HuH-7.5 (cell line): ENCODE data around the gene MCU.
"Not testable (repeated sequence)": the region's sequence is repeated elsewhere in the genome, so short reads cannot be mapped to it uniquely, and the experiment has no call there.

Experiments used
- DNase-seq: peaks from one replicate; pipeline ENCODE4 v3.0.0; 2011; ENCODE audit warnings: low spot score

Gene MCU

DNA sequence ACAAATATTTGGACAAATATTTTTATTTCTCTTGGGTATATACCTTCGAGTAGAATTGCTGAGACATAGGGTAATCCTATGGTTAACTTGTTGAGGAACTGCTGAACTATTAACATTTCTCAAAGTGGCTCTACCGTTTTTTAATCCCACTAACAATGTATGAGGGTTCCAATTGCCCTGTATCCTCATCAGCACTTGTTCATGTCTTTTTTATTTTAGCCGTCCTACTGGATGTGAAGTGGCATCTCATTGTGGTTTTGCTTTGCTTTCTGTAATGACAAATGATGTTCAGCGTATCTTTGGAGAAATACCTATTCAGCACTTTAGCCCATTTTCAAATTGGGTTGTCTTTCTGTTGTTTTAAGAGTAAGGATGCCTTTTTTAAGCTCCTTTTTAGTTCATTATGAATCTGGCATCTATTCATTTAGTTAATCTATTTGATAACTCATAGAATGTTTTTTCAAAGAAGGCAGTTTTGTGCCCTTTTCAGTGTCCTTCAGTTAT, 40.0 kb downstream of the MCU start:
- no peak for DNase-seq

GRCh38 chr10:72732521-72732920, 40.6 kb downstream of the MCU start:
- no peak for DNase-seq

DNA sequence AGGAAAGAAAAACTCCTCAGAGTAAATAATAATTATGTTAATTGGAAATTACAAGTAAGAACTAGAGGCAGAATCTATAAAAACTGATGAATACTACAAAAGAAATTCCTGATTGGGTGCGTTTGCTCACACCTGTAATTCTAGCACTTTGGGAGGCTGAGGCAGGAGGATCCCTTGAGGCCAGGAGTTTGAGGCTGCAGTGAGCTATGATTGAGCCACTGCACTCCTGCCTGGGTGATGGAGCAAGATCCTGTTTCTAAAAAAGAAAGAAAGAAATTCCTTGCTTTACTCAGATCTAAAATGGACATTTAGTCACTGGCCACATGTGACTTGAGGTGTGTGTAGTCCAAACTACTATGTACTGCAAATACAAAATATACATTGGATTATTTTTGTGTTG, 42.0 kb downstream of the MCU start:
- no peak for DNase-seq

DNA sequence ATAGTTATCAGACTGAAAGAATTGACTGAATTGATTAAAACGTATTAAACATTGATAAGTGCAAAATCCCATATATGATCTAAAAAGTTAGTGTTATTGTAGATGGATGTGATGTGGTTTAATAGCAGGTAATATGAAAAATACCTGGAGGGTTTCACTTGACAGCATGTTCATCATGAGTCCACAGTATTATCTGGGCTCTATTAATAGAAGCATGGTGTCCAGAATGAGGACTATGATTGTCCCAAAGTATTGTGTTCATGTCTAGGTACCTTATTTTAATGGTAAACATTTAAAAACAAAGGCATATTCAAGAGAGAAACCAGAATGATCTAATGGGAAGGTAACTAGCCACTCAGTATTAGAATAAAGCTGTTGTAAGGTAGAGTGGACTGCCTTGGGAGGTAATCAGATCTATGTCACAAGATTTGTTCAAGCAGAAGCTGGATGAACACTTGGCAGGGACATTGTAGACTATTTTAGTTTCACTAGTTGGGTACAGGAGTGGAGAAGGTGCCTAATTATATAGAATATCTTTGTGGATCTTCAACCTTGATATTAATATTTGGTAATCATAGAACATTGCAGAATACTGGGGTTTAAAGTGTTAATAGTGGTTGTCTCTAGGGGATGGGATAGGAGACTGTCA, 43.5 kb downstream of the MCU start:
- no peak for DNase-seq

- no peak for DNase-seq
Measured at GRCh38 chr10:72736176-72736827, 44.4 kb downstream of the MCU start.

DNA sequence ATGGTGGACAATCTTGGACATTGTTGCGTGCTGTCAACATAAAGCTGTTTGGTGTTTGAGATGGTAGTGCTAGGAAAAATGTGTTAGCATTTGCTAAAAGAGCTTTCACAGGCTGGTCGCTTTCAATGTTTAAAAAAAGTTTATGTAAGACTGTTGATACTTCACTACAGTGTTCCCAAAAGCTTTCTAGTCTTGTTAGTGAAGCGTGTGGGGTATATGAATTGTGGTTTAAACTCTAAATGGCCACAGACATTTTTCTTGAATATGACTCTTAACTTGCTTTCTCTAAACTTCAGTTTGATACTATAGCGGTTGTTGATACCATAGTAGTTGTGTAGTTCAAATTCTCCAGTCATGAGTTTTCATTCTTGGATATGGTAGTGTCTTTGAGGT, 44.9 kb downstream of the MCU start:
- DNase-seq: no peak

GRCh38 chr10:72737357-72737756, 45.4 kb downstream of the MCU start:
- DNase-seq: not testable (repeated sequence)

DNA sequence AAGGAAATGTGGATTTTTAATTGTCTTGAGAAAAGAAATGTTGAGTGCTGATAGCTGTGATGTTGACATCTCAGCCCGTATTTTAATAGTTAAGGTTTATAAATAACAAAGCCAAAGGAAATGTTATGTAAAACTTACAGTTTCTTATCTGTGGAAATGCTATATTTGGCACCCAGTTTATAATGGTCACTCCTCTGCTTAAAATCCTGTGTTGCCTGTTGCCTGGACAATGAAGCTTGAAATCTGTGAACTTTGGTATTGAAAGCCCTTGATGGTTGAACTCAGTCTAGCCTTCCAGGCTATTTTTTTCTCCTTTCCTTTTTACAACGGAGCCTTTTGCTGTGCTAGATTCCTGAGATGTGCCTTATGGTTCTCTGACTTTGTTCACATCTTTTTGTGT, 46.5 kb downstream of the MCU start:
- DNase-seq: no peak

DNA sequence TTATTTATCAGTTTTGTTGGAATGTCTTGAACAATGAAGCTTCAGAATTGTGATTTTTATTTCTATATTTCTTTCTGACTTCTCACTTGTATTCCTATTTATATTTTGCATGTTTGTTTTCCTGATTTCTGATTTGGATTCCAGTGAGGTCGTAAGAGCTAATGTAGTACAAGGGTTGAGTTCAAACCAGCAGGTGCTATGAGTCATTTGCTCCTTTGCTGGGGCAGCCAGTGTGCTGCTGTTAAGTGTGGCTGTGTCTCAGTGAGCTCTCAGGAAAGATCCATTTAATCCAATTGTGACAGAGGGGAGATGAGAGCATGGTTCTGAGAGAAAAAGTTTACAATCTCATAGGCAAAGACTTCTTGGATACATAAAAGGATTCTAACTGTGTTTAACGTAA, 48.6 kb downstream of the MCU start:
- peak; percentile 12 for DNase-seq

- DNase-seq: no peak
Measured at GRCh38 chr10:72742092-72742491, 50.1 kb downstream of the MCU start.

- no peak for DNase-seq
Measured at GRCh38 chr10:72742797-72743196, 50.9 kb downstream of the MCU start.

DNA sequence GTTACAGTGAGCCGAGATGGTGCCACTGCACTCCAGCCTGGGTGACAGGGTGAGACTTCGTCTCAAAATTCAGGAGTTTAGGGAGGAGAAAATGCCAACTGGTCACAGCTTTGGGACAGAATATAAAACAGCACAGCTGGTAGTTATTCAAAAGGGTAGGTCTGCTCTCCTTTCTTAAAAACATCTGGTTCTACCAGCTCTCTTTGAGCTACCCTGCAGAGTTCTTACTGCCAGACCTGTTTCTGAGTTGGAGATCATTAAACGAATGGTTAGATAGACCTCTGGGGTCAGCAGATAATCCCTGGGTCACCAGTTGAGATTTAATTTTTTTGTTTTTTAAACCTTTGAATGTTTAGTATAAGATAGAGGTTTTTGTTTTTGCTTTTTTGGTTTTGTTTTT, 52.6 kb downstream of the MCU start:
- no peak for DNase-seq

DNA sequence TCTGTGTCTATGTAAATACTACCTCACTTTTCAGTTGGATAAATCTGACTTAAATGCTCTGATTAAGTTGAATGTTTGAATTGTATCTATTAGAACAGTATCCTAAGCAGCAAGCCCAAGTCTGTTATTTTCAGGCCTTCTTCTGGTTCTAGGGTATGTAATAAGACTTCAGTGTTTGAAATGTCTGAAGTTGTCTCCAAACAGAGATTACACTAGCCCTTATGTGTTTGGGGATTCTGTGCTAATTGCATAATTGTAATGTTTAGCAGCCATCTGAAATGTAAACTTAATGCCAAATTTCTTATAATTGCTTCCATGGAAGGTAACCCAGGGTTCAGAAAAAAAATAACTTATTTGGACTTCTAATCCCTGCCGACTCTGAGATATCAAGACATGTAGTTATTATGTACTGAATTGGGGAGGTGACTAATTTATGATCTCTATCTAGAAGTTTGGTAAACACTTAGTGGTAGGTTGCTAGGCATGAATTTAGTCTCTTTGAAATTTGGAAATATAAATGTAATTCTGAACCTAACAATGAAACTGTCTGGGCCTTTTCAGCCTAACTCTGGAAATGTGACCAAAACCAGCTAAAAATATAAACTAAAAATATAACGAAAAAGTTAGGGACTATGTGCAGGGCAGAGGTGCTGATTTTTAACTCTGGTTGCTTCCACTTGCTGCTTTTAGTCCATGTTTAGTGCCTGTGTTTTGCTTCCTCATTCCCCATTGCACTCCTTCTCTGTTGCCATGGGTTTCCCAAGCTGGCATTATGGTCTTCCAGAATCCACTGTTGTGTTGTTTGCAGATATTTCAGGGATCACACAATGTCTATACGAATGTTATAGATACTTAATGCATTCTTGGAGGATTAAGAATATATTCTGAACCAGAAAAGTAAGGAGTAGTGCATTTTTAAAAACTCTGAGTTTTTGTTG, 54.8 kb downstream of the MCU start:
- DNase-seq: no peak

DNA sequence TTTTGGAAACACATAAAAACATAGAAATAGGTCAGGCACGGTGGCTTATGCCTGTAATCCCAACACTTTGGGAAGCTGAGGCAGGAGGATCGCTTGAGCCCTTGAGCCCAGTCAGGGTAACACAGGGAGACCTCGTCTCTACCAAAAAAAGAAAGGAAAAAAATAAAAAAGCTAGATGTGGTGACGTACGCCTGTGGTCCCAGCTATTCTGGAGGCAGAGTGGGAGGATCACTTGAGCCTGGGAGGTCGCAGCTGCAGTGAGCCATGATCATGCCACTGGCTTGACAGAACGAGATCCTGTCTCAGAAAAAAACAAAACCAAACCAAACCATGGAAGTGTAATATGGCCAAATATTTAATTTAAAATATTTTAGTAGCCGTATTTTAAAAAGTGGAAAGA, 55.6 kb downstream of the MCU start:
- no peak for DNase-seq

- DNase-seq: no peak
Measured at GRCh38 chr10:72753760-72754231, 61.9 kb downstream of the MCU start.

GRCh38 chr10:72754275-72755032, 62.5 kb downstream of the MCU start:
- no peak for DNase-seq

GRCh38 chr10:72756674-72757385, 64.9 kb downstream of the MCU start:
- DNase-seq: no peak

DNA sequence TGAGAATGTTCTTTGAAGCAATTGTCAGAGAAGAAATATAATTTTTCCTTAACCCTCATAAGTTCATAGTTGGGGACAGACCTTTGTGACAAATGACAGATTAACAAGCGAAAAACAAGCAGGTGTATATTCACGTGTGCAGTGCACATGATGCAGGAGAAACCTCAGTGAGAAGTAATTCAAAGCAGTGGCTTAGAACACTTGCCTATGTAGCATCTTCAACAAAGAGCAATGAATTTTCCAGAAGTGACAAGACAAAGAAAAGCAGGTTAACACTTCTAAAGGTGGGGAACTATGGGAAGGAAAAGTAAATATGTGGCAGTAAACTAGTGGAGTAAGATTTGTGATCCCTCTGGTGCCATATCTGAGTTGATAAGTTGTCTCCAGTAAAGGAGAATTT, 65.8 kb downstream of the MCU start:
- no peak for DNase-seq

DNA sequence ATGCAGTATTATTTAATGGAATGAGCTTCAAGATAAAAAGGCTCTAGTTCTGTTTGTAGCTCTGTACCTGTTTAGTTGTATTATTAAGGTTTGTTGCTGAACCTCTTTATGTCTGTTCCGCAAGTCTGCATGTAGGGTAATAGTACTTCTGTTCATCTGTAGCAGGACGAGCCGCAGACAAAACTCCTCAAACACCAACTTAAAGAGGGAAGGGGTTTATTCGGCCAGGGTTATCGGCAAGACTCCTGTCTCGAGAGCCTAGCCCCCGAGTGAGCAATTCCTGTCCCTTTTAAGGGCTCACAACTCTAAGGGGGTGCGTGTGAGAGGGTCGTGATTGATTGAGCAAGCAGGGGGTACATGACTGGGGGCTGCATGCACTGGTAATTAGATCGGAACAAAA, 67.0 kb downstream of the MCU start:
- DNase-seq: not testable (repeated sequence)

- no peak for DNase-seq
Measured at GRCh38 chr10:72759584-72759983, 67.6 kb downstream of the MCU start.

- no peak for DNase-seq
Measured at GRCh38 chr10:72761498-72761897, 69.6 kb downstream of the MCU start.
